HG03378 (cell line): ENCODE measurements around the gene EPGN.

ENCODE experiments used
- ATAC-seq: cut with Tn5 transposase; IDR thresholded peaks from one replicate; pipeline ENCODE4 v1.9.1; 2021; ENCODE audit warnings: mild to moderate bottlenecking, moderate library complexity; ENCODE audit not compliant: unreplicated experiment

The EPGN gene

DNA sequence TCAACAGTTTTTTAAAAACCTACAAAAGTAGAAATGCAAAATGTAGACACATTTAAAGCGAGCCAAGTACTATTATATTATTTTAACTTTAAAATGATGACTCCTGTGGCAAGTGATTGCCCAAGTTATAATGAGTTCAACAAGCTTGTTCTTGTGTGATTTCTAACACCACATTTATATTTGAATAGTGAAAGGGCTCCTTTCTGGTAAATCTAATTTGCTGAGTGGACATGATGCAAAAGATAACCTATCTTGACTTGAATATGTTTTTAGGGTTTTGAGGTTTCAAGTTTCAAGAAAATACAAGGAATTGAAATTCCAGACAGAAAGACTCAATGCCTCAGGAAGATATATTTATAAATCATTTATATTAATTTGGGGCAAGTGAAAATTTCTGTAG lies 1.1 kb upstream of the EPGN start:
- ATAC-seq: no peak

DNA sequence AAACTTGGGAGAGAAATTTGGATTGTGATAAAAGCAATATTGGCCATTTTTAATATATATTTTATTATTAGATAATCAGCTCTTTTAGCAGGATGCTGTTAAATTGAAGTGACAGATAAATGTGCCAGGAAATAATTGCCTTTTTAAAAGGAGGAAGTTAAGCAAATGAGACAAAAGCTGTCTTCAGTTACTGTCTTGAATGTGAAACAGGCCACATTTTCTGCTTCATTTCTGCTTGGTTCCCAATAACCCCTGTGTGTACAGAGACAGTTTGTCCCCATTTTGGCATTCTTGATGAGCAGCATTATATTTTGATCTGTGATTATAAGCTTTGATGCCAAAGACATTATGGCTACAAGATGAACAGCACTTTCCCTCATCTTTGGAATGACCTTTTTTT lies 953 bp downstream of the EPGN start:
- ATAC-seq: no peak

DNA sequence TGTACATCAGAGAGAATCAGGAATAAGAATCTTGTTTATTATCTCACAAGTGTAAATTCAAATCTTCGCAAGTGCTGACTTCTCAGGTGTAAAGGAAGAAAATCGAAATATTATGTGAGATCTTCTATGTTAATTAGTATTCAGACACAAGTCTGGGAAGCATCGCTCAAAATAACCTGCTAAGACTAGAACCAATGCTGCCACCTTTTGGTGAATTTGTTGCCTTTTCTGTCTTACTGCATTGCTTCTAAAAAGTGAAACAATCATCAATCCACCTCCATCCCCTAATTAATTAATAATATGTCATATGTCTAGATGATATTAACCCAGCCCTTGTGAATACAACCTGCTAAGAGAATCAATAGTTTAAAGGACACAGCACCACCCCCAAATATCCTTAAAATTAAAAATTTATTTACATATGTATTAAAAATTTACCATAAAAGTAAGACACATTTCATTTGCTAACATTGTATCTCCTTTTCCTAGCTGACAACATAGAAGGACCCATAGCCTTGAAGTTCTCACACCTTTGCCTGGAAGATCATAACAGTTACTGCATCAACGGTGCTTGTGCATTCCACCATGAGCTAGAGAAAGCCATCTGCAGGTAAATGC lies 3.5 kb downstream of the EPGN start:
- peak; percentile 68 for ATAC-seq

DNA sequence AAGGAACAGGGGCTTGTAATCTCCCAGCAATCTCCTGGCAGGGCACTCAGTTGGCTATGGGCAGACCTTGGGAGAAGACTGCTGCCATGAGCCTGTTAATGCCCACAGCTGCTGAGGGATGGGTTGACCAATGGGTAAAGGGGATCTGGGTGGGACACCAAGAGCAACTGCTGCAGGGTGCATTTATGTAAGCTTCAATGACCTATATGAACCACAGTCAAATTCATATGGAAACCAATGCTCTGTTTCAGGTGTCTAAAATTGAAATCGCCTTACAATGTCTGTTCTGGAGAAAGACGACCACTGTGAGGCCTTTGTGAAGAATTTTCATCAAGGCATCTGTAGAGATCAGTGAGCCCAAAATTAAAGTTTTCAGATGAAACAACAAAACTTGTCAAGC lies 6.1 kb downstream of the EPGN start:
- no peak for ATAC-seq

DNA sequence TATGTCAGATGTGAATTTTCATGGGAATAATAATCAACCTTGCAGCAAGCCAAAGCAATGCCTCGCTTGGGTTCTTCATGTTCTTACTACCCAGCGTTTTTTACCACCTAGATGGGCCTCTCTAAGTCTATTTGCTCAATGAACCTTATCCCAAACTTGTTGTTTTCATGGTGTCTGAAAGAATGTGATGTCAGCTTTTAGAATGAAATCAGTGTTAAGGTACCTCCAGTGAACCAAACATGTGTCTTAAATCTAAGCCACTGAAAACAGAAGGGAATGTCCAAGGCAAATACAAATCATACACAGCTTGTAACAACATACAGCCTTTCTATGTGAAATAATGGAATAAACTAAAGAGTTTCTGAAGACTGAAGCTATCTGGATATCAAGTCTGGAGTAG lies 6.7 kb downstream of the EPGN start:
- no peak for ATAC-seq

DNA sequence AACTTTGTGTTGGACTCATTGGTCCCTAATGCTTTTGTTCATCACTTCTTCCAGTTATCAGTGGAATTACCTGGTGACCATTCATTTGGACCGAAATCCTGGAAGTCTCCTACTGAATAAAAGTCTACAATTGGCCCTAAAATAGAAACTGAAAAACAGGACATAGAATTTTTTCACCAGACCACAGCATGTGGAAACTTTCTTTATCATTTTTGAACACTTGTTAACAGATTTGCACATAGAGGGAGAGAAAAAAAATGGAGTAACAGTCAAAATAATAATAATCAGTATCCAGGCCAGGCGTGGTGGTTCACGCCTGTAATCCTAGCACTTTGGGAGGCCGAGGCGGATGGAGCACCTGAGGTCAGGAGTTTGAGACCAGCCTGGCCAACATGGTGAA lies 7.1 kb downstream of the EPGN start:
- no peak for ATAC-seq

DNA sequence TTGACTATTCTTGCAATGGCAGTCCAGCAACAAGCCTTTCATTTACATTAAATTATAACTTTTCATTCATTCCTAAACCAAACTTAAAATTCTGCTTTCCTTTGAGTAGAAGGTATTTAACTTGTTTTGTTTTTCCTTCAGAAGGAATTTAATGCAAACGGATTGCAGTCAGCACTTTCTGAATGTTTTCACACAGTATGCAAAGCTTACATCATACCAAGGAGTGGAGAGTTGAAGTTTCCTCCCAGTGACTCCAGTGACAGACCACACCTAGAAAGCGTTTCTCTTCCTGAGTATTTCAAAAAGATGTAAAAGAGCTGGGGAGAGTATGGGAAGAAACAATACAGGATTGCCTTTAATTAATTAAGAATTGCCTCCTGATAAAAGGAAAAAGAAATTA lies 8.1 kb downstream of the EPGN start:
- ATAC-seq: no peak

DNA sequence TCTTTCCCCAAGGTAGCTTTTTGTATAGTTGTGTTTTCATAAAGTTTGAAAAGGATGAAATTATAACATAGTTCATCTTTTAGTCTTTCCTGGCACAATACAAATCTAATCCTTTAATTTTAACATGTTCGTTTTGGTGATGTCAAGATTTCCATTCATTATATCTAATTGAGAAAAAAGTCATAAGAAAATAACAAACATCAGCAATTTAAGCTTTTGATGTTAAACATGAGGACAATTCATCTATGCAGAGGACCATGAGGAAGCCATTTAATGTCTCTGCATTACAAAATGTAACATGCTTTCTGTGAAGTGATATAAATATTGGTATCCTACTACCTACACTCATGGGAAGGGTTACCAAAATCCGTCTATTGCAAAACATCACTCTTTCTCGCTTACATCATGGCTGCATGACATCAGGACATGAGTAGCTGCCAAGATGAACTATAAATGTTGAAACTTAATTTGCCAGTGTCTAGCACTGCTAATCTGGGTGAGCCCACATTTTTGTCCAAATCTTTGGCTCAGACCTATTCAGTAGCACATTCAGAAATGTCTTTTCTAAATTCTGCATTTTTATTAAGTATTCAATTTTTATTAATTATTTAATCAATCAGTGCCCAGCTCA lies 9.5 kb downstream of the EPGN start:
- no peak for ATAC-seq

DNA sequence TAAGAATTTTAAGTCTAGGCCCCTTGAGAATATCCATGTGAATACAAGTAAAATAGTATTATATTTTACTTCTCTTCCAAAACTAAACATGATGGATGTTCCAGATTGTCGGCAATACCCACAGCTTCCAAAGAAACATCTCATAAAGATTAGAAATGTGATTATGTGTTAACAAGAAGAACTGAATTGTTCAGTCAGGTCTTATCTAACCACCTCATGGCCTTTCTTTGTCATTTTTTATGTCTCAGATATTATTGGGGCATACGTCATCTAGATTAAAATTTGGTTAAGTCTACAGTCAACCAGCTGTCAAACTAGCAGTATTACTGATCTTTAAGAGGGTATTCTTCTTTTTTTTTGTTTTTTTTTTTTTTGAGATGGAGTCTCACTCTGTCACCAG lies 10.0 kb downstream of the EPGN start:
- ATAC-seq: no peak

DNA sequence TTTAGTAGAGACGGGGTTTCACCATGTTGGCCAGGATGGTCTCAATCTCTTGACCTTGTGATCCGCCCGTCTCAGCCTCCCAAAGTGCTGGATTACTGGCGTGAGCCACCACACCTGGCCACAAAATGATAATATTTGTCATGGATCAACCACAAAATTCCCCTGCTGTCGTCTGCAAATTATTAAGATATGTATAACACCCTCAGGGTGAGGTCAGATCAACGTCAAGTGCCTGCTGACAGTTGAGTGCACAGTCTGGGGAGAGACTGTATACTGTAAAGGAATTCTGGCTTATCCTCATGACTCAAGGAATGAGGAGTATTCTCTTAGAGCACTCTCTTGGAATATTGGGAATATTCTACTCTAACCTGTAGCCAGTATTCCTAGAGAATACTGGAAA lies 11.2 kb downstream of the EPGN start:
- ATAC-seq: no peak

DNA sequence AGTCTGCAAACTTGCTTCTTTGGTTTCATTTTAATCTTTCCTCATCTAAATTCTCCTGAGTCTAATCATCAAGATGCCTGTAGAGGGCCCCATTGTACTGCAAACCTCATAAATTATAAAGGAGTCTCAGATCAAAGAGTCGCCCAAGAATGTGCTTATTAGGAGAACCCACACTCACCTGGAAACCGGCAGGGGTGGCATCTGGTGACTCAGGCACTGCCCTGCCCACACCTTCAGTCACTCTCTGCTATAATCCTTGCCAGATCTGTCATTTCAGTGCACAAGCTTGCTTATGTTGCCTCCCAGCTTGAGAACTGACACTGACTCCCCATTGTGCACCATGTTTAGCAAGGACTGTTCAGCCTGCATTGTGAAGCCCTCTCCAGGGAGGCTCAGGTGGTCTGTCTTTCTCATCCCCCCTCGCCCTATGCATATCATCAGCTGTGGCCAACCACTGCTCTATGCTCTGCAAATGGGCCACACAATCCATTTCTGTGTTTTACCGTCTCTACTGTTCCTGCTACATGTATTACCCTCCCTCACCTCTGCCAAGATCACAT lies 12.4 kb downstream of the EPGN start:
- ATAC-seq: peak; percentile 74

DNA sequence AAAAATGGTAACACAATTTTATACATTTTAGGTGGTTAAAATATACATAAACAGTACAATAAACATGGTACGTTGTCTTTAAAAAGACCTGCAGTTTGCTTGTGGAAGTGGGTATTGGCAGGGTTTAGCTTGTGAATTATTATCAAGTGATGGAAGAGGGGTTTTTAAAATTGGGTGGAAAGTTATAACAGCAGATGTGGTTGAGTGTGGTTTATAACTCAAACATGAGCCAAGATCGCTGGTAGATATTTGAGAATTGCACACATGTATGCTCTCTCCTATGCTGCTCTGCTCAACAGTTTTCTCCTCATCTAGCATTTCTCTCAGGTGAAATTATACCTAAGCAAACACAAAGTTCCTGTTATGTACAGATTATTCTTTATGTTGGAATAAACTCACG lies 14.0 kb downstream of the EPGN start:
- no peak for ATAC-seq

DNA sequence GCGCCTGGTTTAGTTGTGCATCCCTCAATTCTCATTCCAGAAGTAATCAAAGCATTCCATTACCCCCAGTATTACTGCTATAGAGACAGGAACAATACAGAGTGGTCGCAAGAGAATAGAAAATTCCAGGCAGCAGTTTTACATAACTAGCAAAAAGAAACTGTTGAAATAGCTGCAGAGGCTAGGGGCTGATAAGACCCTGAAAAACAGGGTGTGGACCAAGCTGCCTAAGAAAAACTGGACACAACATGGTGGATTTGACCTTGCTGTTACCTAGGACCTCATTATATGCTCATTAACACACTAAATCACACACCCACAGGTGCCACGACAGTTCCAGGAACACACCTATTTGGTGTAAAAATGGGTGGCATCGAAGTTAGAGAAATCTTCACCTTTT lies 15.4 kb downstream of the EPGN start:
- no peak for ATAC-seq

DNA sequence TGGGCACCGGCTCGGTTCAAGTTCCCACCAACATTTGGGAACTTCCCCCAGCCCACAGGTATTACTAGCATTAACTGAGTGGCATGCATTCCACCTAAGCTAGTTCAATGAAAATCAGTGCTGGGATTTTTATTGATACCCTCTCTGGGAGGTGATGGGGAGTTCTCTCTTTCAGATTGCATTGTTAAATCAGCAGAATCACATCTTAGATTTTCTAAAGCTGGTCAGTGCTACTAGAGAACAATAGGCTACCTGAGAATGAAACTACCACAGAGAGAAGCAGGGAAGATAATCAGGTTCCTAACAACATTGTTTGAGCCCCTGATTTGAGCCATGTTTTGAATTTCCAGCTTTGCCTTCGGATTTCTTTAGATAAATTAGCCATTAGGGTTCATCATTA lies 16.0 kb downstream of the EPGN start:
- ATAC-seq: no peak

DNA sequence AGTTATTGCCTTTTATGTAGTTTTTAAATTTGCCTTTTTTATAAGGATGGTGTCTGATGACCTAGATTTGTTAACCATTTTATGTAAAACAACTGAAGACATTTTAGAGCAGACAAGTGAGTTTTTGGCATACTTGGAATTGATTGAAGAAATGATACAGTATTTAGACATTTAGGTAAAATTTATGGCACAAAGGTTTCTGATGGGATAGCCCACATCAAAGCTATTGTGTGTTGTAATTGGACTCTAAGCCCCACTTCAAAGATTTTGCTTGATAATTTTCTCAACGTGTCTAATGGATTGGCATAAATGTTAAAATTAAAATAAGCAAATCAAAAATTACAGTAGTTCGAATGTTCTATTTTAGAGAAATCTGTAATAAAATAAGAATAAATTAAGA lies 17.6 kb downstream of the EPGN start:
- no peak for ATAC-seq

DNA sequence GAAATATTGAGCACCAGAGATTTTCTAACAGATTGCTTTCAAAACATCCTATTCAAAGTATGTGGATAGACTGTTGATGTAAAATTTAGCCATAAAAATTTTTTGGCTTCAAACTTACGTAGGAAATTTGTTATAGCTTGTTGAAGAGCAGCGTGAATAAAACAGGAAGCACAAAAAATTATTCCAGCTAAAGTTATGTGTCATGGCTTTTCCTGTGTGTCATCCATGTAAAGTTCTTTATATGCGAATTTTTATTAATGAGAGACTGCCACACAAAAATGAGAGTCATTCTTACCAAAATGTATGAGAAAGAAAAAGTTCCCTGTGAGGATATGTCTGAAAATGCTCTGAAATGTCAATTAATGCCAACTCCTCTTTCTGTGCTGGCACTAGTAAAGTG lies 19.5 kb downstream of the EPGN start:
- no peak for ATAC-seq

DNA sequence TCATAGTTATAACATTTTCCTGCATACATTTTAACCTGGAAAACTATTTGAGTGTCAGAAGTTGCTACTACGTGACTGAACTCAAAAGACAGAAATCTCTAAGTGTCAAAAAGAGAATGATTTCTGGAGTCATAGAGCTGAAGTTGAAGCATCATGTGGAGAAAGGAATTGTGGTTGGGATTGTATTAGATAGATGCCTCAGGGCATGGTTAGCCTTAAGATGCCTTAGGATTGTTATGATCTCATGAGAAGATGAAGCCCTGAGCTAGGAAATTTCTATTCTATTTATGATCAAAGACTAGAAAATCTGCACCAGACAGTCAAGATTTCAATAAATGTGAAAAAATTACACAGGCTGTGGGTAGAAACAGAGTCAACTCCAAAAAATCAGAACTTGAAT lies 20.2 kb downstream of the EPGN start:
- no peak for ATAC-seq

DNA sequence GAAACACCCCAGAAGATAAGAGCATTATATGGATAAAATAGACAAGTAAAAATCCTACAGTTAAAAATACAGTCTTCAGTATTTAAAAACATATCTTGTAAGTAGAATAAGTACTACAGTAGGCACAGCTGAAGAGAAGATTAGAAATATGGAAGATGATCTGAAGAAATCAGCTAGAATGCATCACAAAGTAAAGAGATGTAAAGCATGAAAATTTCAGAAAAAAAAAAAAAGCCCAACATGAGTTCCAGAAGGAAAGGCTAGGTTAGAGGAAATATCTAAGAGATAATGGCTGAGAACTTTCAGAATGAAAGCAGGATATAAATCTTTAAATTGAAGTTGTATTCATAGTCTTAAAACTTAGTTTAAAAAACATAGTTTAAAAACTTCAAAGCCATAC lies 21.0 kb downstream of the EPGN start:
- ATAC-seq: no peak

DNA sequence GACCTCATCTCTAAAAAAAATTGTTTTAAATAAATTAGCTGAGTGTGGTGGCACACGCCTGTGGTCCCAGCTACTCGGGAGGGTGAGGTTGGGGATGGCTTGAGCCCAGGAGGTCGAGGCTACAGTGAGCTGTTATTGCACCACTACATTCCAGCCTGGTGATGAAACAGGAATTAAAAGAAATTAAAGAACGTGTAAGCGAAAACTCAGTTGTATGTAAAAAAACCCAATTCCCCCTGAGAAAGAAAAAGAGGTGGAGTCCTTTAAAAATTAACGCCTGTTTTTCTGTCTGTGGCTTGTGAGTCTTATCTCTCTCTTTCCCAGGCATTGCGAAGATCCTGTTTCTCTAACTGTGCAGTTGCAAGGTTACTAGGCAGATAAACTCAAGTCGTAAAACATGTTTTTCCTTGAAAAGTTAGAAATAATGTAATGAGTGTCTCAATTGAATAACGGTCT lies 22.1 kb downstream of the EPGN start:
- ATAC-seq: no peak

DNA sequence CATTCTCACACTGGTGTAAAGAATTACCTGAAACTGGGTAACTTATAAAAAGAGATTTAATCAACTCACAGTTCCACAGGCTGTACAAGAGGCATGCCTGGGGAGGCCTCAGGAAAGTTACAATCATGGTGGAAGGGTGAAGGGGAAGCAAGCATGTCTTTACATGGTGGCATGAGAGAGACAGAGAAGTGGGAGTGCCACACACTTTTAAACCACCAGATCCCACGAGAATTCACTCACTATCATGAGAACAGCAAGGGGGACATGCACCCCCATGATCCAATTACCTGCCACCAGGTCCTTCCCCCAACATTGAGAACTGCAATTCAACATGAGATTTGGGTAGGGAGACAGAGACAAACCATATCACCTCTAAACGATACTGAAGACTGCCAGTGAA lies 23.0 kb downstream of the EPGN start:
- ATAC-seq: no peak

DNA sequence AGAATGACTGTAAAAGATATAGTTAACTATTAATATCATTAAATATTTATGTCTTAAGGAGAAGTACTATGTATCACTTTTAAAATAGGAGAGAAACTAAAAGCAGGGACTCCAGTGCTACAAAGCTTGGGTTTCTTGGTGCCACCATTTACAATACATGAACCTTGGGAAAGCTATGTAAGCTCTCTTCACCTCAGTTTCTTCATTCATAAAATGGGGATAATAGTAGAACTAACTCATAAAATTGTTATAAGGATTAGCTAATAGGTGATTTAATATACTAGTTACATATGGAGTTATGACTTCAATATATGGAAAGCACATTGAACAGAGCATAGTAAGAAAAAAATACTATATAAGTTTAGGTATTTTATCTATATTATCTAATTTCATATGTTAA lies 23.7 kb downstream of the EPGN start:
- no peak for ATAC-seq

DNA sequence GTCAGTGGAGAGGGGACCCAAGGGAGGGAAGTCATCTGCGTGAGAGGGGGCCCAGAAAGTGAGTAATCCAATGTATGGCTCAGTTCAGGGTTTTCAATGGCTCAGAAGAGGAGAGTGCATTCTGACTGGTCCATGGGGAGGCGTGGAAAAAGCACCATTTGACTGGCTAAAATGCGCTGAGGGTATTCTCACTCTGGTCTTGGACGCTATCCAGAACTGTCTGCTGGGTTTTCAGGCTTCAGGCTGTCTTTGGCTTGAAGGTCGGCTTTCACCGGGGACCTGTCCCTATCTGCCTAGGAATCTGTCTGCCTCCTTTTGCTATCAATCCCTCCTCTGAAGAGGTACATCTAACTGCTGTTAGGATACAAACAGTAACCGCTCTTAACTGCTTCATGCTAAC lies 26.4 kb downstream of the EPGN start:
- no peak for ATAC-seq
